ENCODE data around the gene TRIM72. TPM values are rescaled to one million over a fixed set of nuclear protein-coding genes. Genes with fewer than 3 reads are reported as not detected.
"Not testable (repeated sequence)": the region's sequence is repeated elsewhere in the genome, so short reads cannot be mapped to it uniquely, and the experiment has no call there.

Gene TRIM72
- total and polyA plus RNA-seq, 2 of the 8 experiments (the other 6 are each of a cell fraction or from before 2014, with no cell fraction given), result 0.57 to 2.1 TPM

- H3K56ac ChIP-seq (replicated peaks; ENCODE audit: insufficient read length, low read depth, low read length); H3K27ac ChIP-seq (ENCODE audit: low read depth, low read length); H3K18ac ChIP-seq (ENCODE audit: extremely low read depth, low read length); H3K14ac ChIP-seq (ENCODE audit: insufficient read length); H2AK5ac ChIP-seq (ENCODE audit: low read depth, low read length); H3K9ac ChIP-seq (replicated peaks in 1 of 4; ENCODE audit: extremely low read depth in 1 of 4, low read depth in 3 of 4, low read length in 3 of 4); H3K79me2 ChIP-seq (ENCODE audit: control insufficient read depth in 1 of 2, insufficient read depth in 2 of 2, low read length in 2 of 2); H4K8ac ChIP-seq (ENCODE audit: extremely low read depth, insufficient read depth, low read length); H3K4me1 ChIP-seq (replicated peaks in 1 of 4; ENCODE audit: control insufficient read depth in 3 of 4, insufficient read depth in 4 of 4, low read length in 3 of 4); H4K91ac ChIP-seq (replicated peaks; ENCODE audit: insufficient read length, low read length); H2BK5ac ChIP-seq (ENCODE audit: low read depth, low read length); H3K23ac ChIP-seq (ENCODE audit: insufficient read length); H2BK20ac ChIP-seq (ENCODE audit: low read length); H2AFZ ChIP-seq (ENCODE audit: low read length); H3K27me3 ChIP-seq (replicated peaks in 1 of 4; ENCODE audit: control insufficient read depth in 3 of 4, extremely low read depth in 1 of 4, insufficient read depth in 3 of 4, low read length in 3 of 4); H4K5ac ChIP-seq (ENCODE audit: insufficient read length, low read depth, low read length); H3K9me3 ChIP-seq (ENCODE audit: insufficient read depth in 2 of 2, low read depth in 1 of 2, low read length in 1 of 2); H3K23me2 ChIP-seq (ENCODE audit: low read depth, low read length); H3K79me1 ChIP-seq (ENCODE audit: low read depth, low read length); H3K4me3 ChIP-seq (ENCODE audit: extremely low read depth in 1 of 4, insufficient read depth in 2 of 4, low read depth in 3 of 4, low read length in 4 of 4); FAIRE-seq; CTCF ChIA-PET (ENCODE audit: partially characterized antibody); H2BK12ac ChIP-seq (ENCODE audit: low read depth, low read length); H2BK120ac ChIP-seq (replicated peaks; ENCODE audit: low read depth, low read length); H2BK15ac ChIP-seq (ENCODE audit: low read length); H3K4me2 ChIP-seq (ENCODE audit: insufficient read depth in 1 of 2, low read depth in 2 of 2, low read length in 2 of 2); DNase-seq (ENCODE audit: low read depth in 1 of 2, low spot score in 2 of 2); H3K4ac ChIP-seq (replicated peaks; ENCODE audit: insufficient read length, low read depth, low read length): not testable (repeated sequence)
- WGBS, 2 experiments (ENCODE audit: extremely low coverage in 1 of 2, insufficient coverage in 1 of 2, insufficient read length in 1 of 2, insufficient replicate concordance in 2 of 2, low coverage in 1 of 2, low lambda C conversion rate in 2 of 2, missing lambda C conversion rate in 1 of 2), result 97% methylated on average over 11 of the region's 11 CpGs; no CpG with 5 or more reads in 1 of the 2 experiments
- Histone ChIP-seq H4K20me1 (replicated peaks in 1 of 2; ENCODE audit: control insufficient read depth in 1 of 2, insufficient read depth in 2 of 2, low read length in 2 of 2) (peaks cover 5 to 25% of the 10 kb centered on the region in 2 experiments), H3K36me3 (ENCODE audit: control insufficient read depth in 2 of 4, insufficient read depth in 4 of 4, low read length in 3 of 4) (peaks cover 31 to 57% (median 55%) of the 10 kb centered on the region in 4 experiments)
- POLR2A ChIA-PET (ENCODE audit: partially characterized antibody), result interaction anchor here (0.8 to 17.4 kb wide), 17 partner anchors 11 to 197 kb away, joined by 3 to 430 read pairs (median 4); partner anchors contain the start of genes FUS, ITGAD, KAT8 and PYCARD
Observed at GRCh38 chr16:31195861-31196260, 18.1 kb upstream of the TRIM72 start.

Measured in H1 (cell line).